SK-N-SH (cell line): ENCODE data around the gene LAGE3. TPM values are rescaled to one million over a fixed set of nuclear protein-coding genes. Genes with fewer than 3 reads are reported as not detected.

Experiments
- CTCF ChIA-PET: fragments of 300-600, 350-600 bp; formaldehyde crosslinking; extraction: SDS; loops from one replicate; lab custom pipeline; 2021; lab: Yijun Ruan, JAX
- POLR2A ChIA-PET: fragments of 350-600 bp; sonication (Branson Sonifier 250); formaldehyde crosslinking; extraction: SDS; loops from one replicate; lab custom pipeline; 2020; ENCODE audit warnings: antibody characterized with exemption, inconsistent platforms; lab: Yijun Ruan, JAX
- DNase-seq: peaks from one replicate; pipeline ENCODE4 v3.0.0; 2012
- H2AFZ ChIP-seq: fragments of 200-600 bp; sonication (generic); 2 replicates; pipeline ENCODE4 v1.8.1; 2016; ENCODE audit warnings: antibody characterized with exemption, mild to moderate bottlenecking, low read depth
- H3F3A ChIP-seq: fragments of 200-600 bp; sonication (generic); replicated peaks from 2 replicates; pipeline ENCODE3; 2016; ENCODE audit warnings: antibody characterized with exemption, mild to moderate bottlenecking; ENCODE audit not compliant: insufficient read depth
- H3K27ac ChIP-seq, 2 experiments: fragments of 200-500 bp in 1 of 2; fragments of 200-600 bp in 1 of 2; sonication (Bioruptor generic) in 1 of 2; sonication (generic), shearing (Covaris generic) in 1 of 2; 2 replicates each; pipeline versions ENCODE4 v1.5.1 to v1.6.1; 2014 to 2016; ENCODE audit warnings: low read depth in 2 of 2, inconsistent platforms in 1 of 2, low read length in 1 of 2, mild to moderate bottlenecking in 1 of 2, mixed read lengths in 1 of 2
- H3K27me3 ChIP-seq: fragments of 200-600 bp; sonication (generic), shearing (Covaris generic); 2 replicates; pipeline ENCODE4 v1.6.1; 2016; ENCODE audit warnings: mixed run types; ENCODE audit not compliant: insufficient read depth
- H3K36me3 ChIP-seq, 2 experiments: fragments of 200-500 bp in 1 of 2; fragments of 200-600 bp in 1 of 2; sonication (Bioruptor generic) in 1 of 2; sonication (generic) in 1 of 2; replicated peaks in 1 of 2; 2 replicates each; pipeline versions ENCODE3 to v1.5.1; 2014 to 2016; ENCODE audit warnings: low read length in 1 of 2, mild to moderate bottlenecking in 1 of 2; ENCODE audit not compliant: insufficient read depth in 2 of 2, control insufficient read depth in 1 of 2
- H3K4me1 ChIP-seq, 2 experiments: fragments of 200-500 bp in 1 of 2; fragments of 200-600 bp in 1 of 2; sonication (Bioruptor generic) in 1 of 2; sonication (generic), shearing (Covaris generic) in 1 of 2; 2 replicates each; pipeline versions ENCODE4 v1.5.1 to v1.6.1; 2014 to 2016; ENCODE audit warnings: low read depth in 1 of 2, low read length in 1 of 2, mixed run types in 1 of 2; ENCODE audit not compliant: insufficient read depth in 2 of 2, control insufficient read depth in 1 of 2
- H3K4me2 ChIP-seq: fragments of 200-600 bp; sonication (generic), shearing (Covaris generic); 2 replicates; pipeline ENCODE4 v1.6.1; 2017; ENCODE audit warnings: mixed run types
- H3K4me3 ChIP-seq, 2 experiments: fragments of 200-500 bp in 1 of 2; fragments of 200-600 bp in 1 of 2; sonication (Bioruptor generic) in 1 of 2; sonication (generic), shearing (Covaris generic) in 1 of 2; 2 replicates each; pipeline versions ENCODE4 v1.5.1 to v1.8.1; 2014 to 2016; ENCODE audit warnings: low read depth in 2 of 2, inconsistent platforms in 1 of 2, low read length in 1 of 2, mild to moderate bottlenecking in 1 of 2, mixed read lengths in 1 of 2, moderate library complexity in 1 of 2
- H3K79me2 ChIP-seq: fragments of 200-600 bp; sonication (generic); 2 replicates; pipeline ENCODE4 v1.8.1; 2017; ENCODE audit warnings: mild to moderate bottlenecking; ENCODE audit not compliant: insufficient read depth
- H3K9ac ChIP-seq: fragments of 200-600 bp; sonication (generic); 2 replicates; pipeline ENCODE4 v1.6.1; 2017; ENCODE audit warnings: mixed run types
- H3K9me2 ChIP-seq: fragments of 200-600 bp; sonication (generic); 2 replicates; pipeline ENCODE4 v1.6.1; 2017; ENCODE audit warnings: mixed run types
- H3K9me3 ChIP-seq: fragments of 200-600 bp; sonication (generic); 2 replicates; pipeline ENCODE4 v1.6.1; 2017; ENCODE audit warnings: mixed run types, mild to moderate bottlenecking, moderate library complexity
- H4K20me1 ChIP-seq: fragments of 200-600 bp; sonication (generic); 2 replicates; pipeline ENCODE4 v1.6.1; 2017; ENCODE audit warnings: mild to moderate bottlenecking, mixed run types; ENCODE audit not compliant: insufficient read depth
- CTCF ChIP-seq: fragments of 200-600 bp; sonication (generic); IDR thresholded peaks from 2 replicates; pipeline ENCODE4 v1.6.1; 2017; ENCODE audit warnings: antibody characterized with exemption, mild to moderate bottlenecking, moderate library complexity
- EZH2phosphoT487 ChIP-seq: fragments of 200-600 bp; sonication (generic); IDR thresholded peaks from 2 replicates; pipeline ENCODE4 v1.6.1; 2017; ENCODE audit warnings: low read depth, mixed run types, mild to moderate bottlenecking, antibody characterized with exemption, moderate library complexity, borderline replicate concordance
- MAX ChIP-seq: IDR thresholded peaks from 2 replicates; pipeline ENCODE4 v1.4.0; 2012; ENCODE audit warnings: low read depth
- MEF2A ChIP-seq: IDR thresholded peaks from 2 replicates; pipeline ENCODE4 v1.4.0; 2012; ENCODE audit warnings: low read depth, borderline replicate concordance
- NFIC ChIP-seq: IDR thresholded peaks from 2 replicates; pipeline ENCODE4 v1.4.0; 2012; ENCODE audit warnings: borderline replicate concordance
- RAD21 ChIP-seq: IDR thresholded peaks from 2 replicates; pipeline ENCODE4 v1.6.1; 2012; ENCODE audit warnings: mild to moderate bottlenecking, low read length
- REST ChIP-seq: IDR thresholded peaks from 2 replicates; pipeline ENCODE4 v1.6.1; 2012; ENCODE audit warnings: mild to moderate bottlenecking, low read depth, low read length, moderate library complexity
- RFX5 ChIP-seq: IDR thresholded peaks from 2 replicates; pipeline ENCODE4 v1.6.1; 2012; ENCODE audit warnings: mild to moderate bottlenecking, improper control_type of control experiment, low read length
- RXRA ChIP-seq: IDR thresholded peaks from 2 replicates; pipeline ENCODE4 v1.4.0; 2012; ENCODE audit warnings: low read depth, mild to moderate bottlenecking, borderline replicate concordance
- SIN3A ChIP-seq: IDR thresholded peaks from 2 replicates; pipeline ENCODE4 v1.6.1; 2012; ENCODE audit warnings: low read depth, mild to moderate bottlenecking, low read length, moderate library complexity, borderline replicate concordance
- TEAD4 ChIP-seq: IDR thresholded peaks from 2 replicates; pipeline ENCODE4 v1.4.0; 2012; ENCODE audit warnings: mild to moderate bottlenecking, borderline replicate concordance; ENCODE audit not compliant: insufficient read depth
- YY1 ChIP-seq: IDR thresholded peaks from 2 replicates; pipeline ENCODE4 v1.4.0; 2012; ENCODE audit warnings: low read depth, mild to moderate bottlenecking
- WGBS: methylation state at CpG from one replicate; pipeline ENCODE4 v1.1.6; 2017; ENCODE audit warnings: low lambda C conversion rate; 5-methylcytosine and 5-hydroxymethylcytosine counted together
- polyA plus RNA-seq, 3 experiments: library from polyadenylated mRNA; depleted of rRNA; stranded (reverse); fragments of >200 nt; gene quantifications; 2 replicates each; pipeline ENCODE4 v1.2.3, GENCODE V29; 2012

The LAGE3 gene
- polyA plus RNA-seq, 1 of the 3 experiments (the other 2 are of a cell fraction): 37.2 TPM

- H4K20me1 ChIP-seq: no peaks in the 10 kb centered on the region
- POLR2A ChIA-PET: no interaction called here
- peaks cover 6% of the 10 kb centered on the region for H3K79me2 ChIP-seq
- no peak overlapping the region for H2AFZ ChIP-seq
- H3K27ac ChIP-seq: no peak overlapping the region
- TF ChIP-seq MAX (no peak), MEF2A (no peak), RXRA (no peak), SIN3A (no peak), EZH2phosphoT487 (no peak)
- TF ChIP-seq, all 33 proteins: peak for 0
- H3K4me1 ChIP-seq: peaks cover 0 to 6% of the 10 kb centered on the region in 2 experiments; a peak in 1 of 4 replicates
- H3K36me3 ChIP-seq: no peaks in the 10 kb centered on the region
- no peaks in the 10 kb centered on the region for H3F3A ChIP-seq
- H3K9me2 ChIP-seq: no peaks in the 10 kb centered on the region
- H3K9ac ChIP-seq: no peak overlapping the region
- CTCF ChIA-PET: interaction anchor here (1.1 kb wide), 1 partner anchor 13 kb away, joined by 6 read pairs; no protein-coding TSS in a partner anchor
- H3K27me3 ChIP-seq: no peaks in the 10 kb centered on the region; the same call in 1 of the 2 replicates
- no peak overlapping the region for H3K4me2 ChIP-seq
- 38% methylated on average over 2 of the region's 2 CpGs for WGBS
- no peak overlapping the region for H3K4me3 ChIP-seq
- DNase-seq: no peak
- H3K9me3 ChIP-seq: no peaks in the 10 kb centered on the region
These were observed 34.6 kb upstream of the LAGE3 start for GRCh38 chrX:154513716-154514115.

- no peak for DNase-seq
- ChIA-PET POLR2A (no interaction called here), CTCF (no interaction called here)
These were observed 33.9 kb upstream of the LAGE3 start for GRCh38 chrX:154512879-154513553.

More at GRCh38 chrX:154512879-154513553, 33.9 kb upstream of the LAGE3 start:
- peaks cover 6% of the 10 kb centered on the region for H3K79me2 ChIP-seq
- H3K4me2 ChIP-seq: no peak overlapping the region
- H3K4me3 ChIP-seq: no peak overlapping the region
- H3K36me3 ChIP-seq: no peaks in the 10 kb centered on the region
- H2AFZ ChIP-seq: no peak overlapping the region
- TF ChIP-seq NFIC (no peak), RAD21 (no peak), YY1 (no peak), TEAD4 (no peak), SIN3A (no peak), RFX5 (no peak), REST (no peak), CTCF (no peak)
- 59% methylated on average over 15 of the region's 16 CpGs for WGBS
- H3K9ac ChIP-seq: no peak overlapping the region
- H3K27ac ChIP-seq: no peak overlapping the region
- H3K4me1 ChIP-seq: peaks cover 0 to 6% of the 10 kb centered on the region in 2 experiments; a peak in 1 of 4 replicates
- no peaks in the 10 kb centered on the region; the same call in 1 of the 2 replicates for H3K27me3 ChIP-seq
- no peaks in the 10 kb centered on the region for H3K9me2 ChIP-seq
- no peaks in the 10 kb centered on the region for H3F3A ChIP-seq
- no peaks in the 10 kb centered on the region for H3K9me3 ChIP-seq
- H4K20me1 ChIP-seq: no peaks in the 10 kb centered on the region
